IPS DF 6.9 (cell line): Measurements from ENCODE around the gene IQUB.
"Not testable (repeated sequence)": the region's sequence is repeated elsewhere in the genome, so short reads cannot be mapped to it uniquely, and the experiment has no call there.

Experiments used
- DNase-seq: peaks from one replicate; pipeline ENCODE4 v3.0.0-alpha.2; 2013; ENCODE audit warnings: low read depth, low spot score
- H3K27ac ChIP-seq: one replicate; pipeline ENCODE4 v1.5.1; 2013; ENCODE audit warnings: low read length, control low read depth
- H3K27me3 ChIP-seq: 2 replicates; pipeline ENCODE4 v1.6.1; 2013; ENCODE audit warnings: mild to moderate bottlenecking, low read length; ENCODE audit not compliant: control insufficient read depth, insufficient read depth
- H3K36me3 ChIP-seq: 2 replicates; pipeline ENCODE4 v1.6.1; 2013; ENCODE audit warnings: low read length; ENCODE audit not compliant: control insufficient read depth, insufficient read depth
- H3K4me1 ChIP-seq: 2 replicates; pipeline ENCODE4 v1.6.1; 2013; ENCODE audit warnings: low read length; ENCODE audit not compliant: control insufficient read depth, insufficient read depth
- H3K4me3 ChIP-seq: 2 replicates; pipeline ENCODE4 v1.5.1; 2013; ENCODE audit warnings: mild to moderate bottlenecking, low read length
- H3K9me3 ChIP-seq: 2 replicates; pipeline ENCODE4 v1.6.1; 2013; ENCODE audit warnings: low read length, inconsistent platforms; ENCODE audit not compliant: control insufficient read depth, insufficient read depth
- WGBS: extraction: QIAGEN DNeasy Blood & Tissue Kit; methylation state at CpG from one replicate; pipeline ENCODE4 v1.1.7; 2013; ENCODE audit warnings: mixed read lengths, missing lambda C conversion rate; ENCODE audit not compliant: insufficient read length, insufficient coverage; 5-methylcytosine and 5-hydroxymethylcytosine counted together

The IQUB gene

DNA sequence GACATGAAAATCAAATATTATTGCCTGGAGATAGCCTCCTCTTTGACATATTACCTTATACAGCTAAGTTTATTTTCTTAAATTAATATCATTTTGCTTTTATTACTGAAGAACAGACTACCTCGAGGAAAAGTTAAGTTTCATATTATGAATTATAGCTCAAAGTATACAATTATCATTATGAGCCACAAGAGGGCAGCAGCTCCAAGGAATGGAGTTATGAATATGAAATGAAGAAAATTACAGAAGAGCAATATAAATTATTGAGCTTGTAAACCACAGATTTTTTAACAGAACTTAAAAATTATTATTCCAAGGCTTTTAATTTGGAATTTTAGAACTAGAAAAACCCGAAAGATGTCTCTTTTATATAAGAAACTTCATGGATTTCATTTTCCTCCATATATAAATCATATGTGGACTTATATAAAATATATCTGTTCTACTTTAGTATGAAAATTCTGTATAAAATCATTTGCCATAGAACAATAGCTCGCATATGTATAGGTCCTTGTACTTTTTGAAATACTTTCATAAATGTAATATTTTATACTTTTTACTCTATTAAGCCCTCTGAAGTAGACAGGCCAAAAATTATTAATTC lies 40.1 kb downstream of the IQUB start:
- Histone ChIP-seq H3K4me3 (no peak overlapping the region), H3K27ac (no peak overlapping the region), H3K9me3 (no peaks in the 10 kb centered on the region), H3K4me1 (no peaks in the 10 kb centered on the region), H3K36me3 (no peaks in the 10 kb centered on the region), H3K27me3 (no peaks in the 10 kb centered on the region)
- no peak for DNase-seq
- no CpG with 5 or more reads among the region's 3 CpGs for WGBS

DNA sequence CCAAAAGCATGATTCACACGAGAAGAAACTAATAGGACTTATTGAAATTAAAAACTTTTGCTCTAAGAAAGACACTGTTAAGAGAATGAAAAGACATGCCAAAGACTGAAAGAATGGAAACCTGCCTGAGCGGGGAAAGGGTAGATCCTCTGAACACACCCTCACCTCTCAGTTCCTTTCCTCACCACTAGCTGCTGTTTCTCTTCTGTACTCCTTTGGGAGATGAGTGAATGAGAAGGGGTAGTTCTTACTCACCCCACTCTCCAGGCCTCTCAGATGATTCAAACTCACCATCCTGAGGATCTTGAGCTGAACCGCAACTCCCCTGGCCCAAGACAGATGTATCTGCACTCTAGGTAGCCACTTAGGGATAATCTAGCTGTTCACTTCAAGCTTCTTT lies 41.9 kb downstream of the IQUB start:
- no CpG with 5 or more reads among the region's 3 CpGs for WGBS

GRCh38 chr7:123485721-123486120 lies 48.7 kb downstream of the IQUB start:
- no peaks in the 10 kb centered on the region for H3K4me1 ChIP-seq
- H3K27me3 ChIP-seq: no peaks in the 10 kb centered on the region
- H3K27ac ChIP-seq: no peak overlapping the region
- DNase-seq: no peak
- H3K4me3 ChIP-seq: no peak overlapping the region
- no peaks in the 10 kb centered on the region for H3K9me3 ChIP-seq
- no CpG with 5 or more reads among the region's 2 CpGs for WGBS
- no peaks in the 10 kb centered on the region for H3K36me3 ChIP-seq

More for the DNA sequence above, 41.9 kb downstream of the IQUB start:
- Histone ChIP-seq H3K36me3 (no peaks in the 10 kb centered on the region), H3K27ac (no peak overlapping the region), H3K4me1 (no peaks in the 10 kb centered on the region), H3K4me3 (no peak overlapping the region), H3K9me3 (no peaks in the 10 kb centered on the region), H3K27me3 (no peaks in the 10 kb centered on the region)
- no peak for DNase-seq

DNA sequence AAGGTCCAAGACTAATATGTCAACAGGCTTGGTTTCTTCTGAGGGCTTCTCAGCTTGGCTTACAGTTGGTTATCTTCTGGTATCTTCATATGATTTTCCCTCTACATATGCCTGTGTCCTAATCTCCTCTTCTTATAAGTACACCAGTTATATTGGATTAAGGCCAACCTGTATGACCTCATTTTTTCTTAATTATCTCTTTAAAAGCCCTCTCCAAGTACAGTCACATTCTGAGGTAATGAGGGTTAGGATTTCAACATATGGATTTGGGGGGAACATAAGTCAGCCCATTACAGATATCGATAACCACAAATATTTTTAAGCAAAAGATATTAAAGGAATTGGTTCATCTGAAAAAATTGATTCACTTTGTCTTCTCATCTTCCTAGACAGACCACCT lies 49.2 kb downstream of the IQUB start:
- no peaks in the 10 kb centered on the region for H3K9me3 ChIP-seq
- H3K4me3 ChIP-seq: no peak overlapping the region
- WGBS: no CpG with 5 or more reads among the region's 1 CpG
- H3K27ac ChIP-seq: no peak overlapping the region
- H3K4me1 ChIP-seq: no peaks in the 10 kb centered on the region
- no peak for DNase-seq
- H3K27me3 ChIP-seq: no peaks in the 10 kb centered on the region
- no peaks in the 10 kb centered on the region for H3K36me3 ChIP-seq

GRCh38 chr7:123484199-123484598 lies 50.2 kb downstream of the IQUB start:
- H3K36me3 ChIP-seq: no peaks in the 10 kb centered on the region
- no peak overlapping the region for H3K4me3 ChIP-seq
- WGBS: no CpG with 5 or more reads among the region's 2 CpGs
- no peak for DNase-seq
- H3K4me1 ChIP-seq: no peaks in the 10 kb centered on the region
- H3K9me3 ChIP-seq: no peaks in the 10 kb centered on the region
- H3K27ac ChIP-seq: no peak overlapping the region
- H3K27me3 ChIP-seq: no peaks in the 10 kb centered on the region

- Histone ChIP-seq H3K9me3 (no peaks in the 10 kb centered on the region), H3K27ac (no peak overlapping the region), H3K27me3 (no peaks in the 10 kb centered on the region), H3K4me1 (no peaks in the 10 kb centered on the region), H3K36me3 (no peaks in the 10 kb centered on the region), H3K4me3 (no peak overlapping the region)
- no CpG with 5 or more reads among the region's 3 CpGs for WGBS
- DNase-seq: no peak
Observed at GRCh38 chr7:123480107-123480506, 54.3 kb downstream of the IQUB start.

DNA sequence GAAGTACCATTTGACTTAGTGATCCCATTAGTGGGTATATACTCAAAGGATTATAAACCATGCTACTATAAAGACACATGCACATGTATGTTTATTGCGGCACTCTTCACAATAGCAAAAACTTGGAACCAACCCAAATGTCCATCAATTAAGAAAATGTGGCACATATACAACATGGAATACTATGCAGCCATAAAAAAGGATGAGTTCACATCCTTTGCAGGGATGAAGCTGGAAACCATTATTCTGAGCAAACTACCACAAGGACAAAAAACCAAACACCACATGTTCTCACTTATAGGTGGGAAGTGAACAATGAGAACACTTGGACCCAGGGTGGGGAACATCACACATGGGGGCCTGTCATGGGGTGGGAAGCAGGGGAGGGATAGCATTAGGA lies 56.3 kb downstream of the IQUB start:
- H3K4me1 ChIP-seq, H3K9me3 ChIP-seq, H3K4me3 ChIP-seq, DNase-seq, H3K27ac ChIP-seq, H3K27me3 ChIP-seq, H3K36me3 ChIP-seq: not testable (repeated sequence)
- no CpG with 5 or more reads among the region's 1 CpG for WGBS

DNA sequence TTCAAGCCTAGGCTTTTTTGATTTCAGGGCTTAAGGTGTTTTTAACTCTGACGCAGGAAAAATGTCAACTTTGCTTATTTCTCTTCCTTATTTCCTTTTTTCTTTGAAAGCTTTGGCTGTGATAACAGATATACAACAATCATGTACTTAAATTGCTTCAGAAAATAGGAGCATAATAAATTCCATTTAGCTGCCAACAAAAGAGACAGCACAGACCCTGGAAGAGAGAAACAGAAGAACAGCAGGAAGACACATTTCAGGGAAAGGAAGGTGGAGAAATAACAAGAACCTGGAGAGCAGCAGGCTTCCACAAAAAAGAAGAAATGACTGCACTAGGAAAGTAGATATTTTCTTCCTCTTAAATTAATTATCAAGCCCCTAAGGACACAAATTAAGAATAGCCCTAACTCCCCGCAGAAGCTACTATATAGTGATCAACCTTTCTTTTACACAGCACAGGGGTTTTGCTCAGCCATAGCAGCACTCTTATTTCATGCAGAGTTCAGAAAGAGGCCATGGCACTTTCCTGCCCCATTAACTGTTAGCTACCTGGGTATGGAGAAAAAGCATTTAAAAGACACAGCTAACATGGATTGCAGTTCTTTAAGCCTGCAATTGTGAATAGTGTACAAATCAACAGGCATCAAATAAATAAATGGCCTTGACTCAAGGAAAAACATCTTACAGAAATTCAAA lies 61.5 kb downstream of the IQUB start:
- Histone ChIP-seq H3K9me3 (no peaks in the 10 kb centered on the region), H3K27me3 (no peaks in the 10 kb centered on the region), H3K27ac (no peak overlapping the region), H3K4me3 (no peak overlapping the region), H3K4me1 (no peaks in the 10 kb centered on the region; the same call in 1 of the 2 replicates), H3K36me3 (no peaks in the 10 kb centered on the region)
- DNase-seq: no peak
- no CpG with 5 or more reads among the region's 2 CpGs for WGBS

- WGBS: 100% methylated on average over 1 of the region's 2 CpGs
- Histone ChIP-seq H3K27ac (no peak overlapping the region), H3K9me3 (no peaks in the 10 kb centered on the region), H3K4me1 (no peaks in the 10 kb centered on the region; the same call in 1 of the 2 replicates), H3K4me3 (no peak overlapping the region), H3K36me3 (no peaks in the 10 kb centered on the region), H3K27me3 (no peaks in the 10 kb centered on the region)
- no peak for DNase-seq
Observed at GRCh38 chr7:123472327-123472726, 62.1 kb downstream of the IQUB start.

GRCh38 chr7:123468303-123468702 lies 66.1 kb downstream of the IQUB start:
- Histone ChIP-seq H3K27me3 (no peaks in the 10 kb centered on the region), H3K27ac (no peak overlapping the region), H3K4me1 (no peaks in the 10 kb centered on the region; the same call in 1 of the 2 replicates), H3K9me3 (no peaks in the 10 kb centered on the region), H3K36me3 (no peaks in the 10 kb centered on the region), H3K4me3 (no peak overlapping the region)
- no CpG with 5 or more reads among the region's 5 CpGs for WGBS
- DNase-seq: no peak

DNA sequence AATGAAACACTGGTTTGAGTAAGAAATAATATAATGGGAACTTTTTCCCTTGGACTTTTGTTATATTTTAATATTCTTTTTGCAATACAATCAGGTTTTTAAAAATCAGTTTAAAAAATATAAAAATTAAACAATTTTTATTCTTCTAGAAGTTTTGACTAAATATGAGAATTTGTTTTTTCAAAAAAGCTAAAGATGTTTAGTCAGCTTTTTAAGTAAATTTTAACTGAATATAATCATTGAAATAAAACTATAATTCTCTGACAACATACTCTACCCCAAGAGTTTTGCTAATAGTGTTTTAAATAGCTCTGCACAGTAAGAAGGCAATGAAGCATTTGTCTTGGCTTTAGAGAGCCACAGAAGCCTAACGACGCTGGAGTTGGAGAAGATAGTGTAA lies 70.5 kb downstream of the IQUB start:
- H3K27me3 ChIP-seq: no peaks in the 10 kb centered on the region
- WGBS: no CpG with 5 or more reads among the region's 2 CpGs
- H3K27ac ChIP-seq: no peak overlapping the region
- H3K9me3 ChIP-seq: no peaks in the 10 kb centered on the region
- H3K4me3 ChIP-seq: no peak overlapping the region
- no peaks in the 10 kb centered on the region for H3K4me1 ChIP-seq
- H3K36me3 ChIP-seq: no peaks in the 10 kb centered on the region
- no peak for DNase-seq
